Heart left ventricle (tissue), 13 donors: Measurements from ENCODE around the gene TNRC6B.

ENCODE experiments used
- CTCF ChIP-seq, 12 donors: fragments of 200-600 bp; sonication (generic) in 4 of 12; IDR thresholded peaks; one replicate each; pipeline versions ENCODE4 v1.5.0 to v1.8.0; 2018 to 2022; ENCODE audit warnings: antibody characterized with exemption in 12 of 12, mild to moderate bottlenecking in 5 of 12
- POLR2A ChIP-seq, 2 donors: fragments of 450-650 bp; IDR thresholded peaks; one replicate each; pipeline ENCODE4 v1.6.1; 2017; ENCODE audit warnings: antibody characterized with exemption in 2 of 2, mild to moderate bottlenecking in 2 of 2, moderate library complexity in 2 of 2
- donor health status: ischemic (EF 13 %, LVEDD 7.1; RV severe dilation, severe dysfunction).
- donor health status: DM: no; HTN: yes; CAD: no.
- donor health status: DM: no; HTN: no; CAD: no.
- donor health status: ischemic (EF 25% LVEDD 6.9; RV normal size, moderate dysfunction).
- donor health status: ischemic (EF 25% LVEDD 5.7; RV mildly dilated, moderate dysfunction).
- donor health status: ischemic (EF 35%, LVEDD 5.7; RV mildly dilated, moderate dysfunction).
- donor health status: nonischemic (EF 11% LVEDD 7.7; RV severe dilation, severe dysfunction).
- donor health status: DM: yes; HTN: yes; CAD: no.
- donor health status: PGD.
- donor health status: ischemic (EF 29% LVEDD 5.4; RV normal size, mild dysfunction).
- donor health status: nonischemic (EF 23%, LVEDD 6.1; RV moderate dilation, normal function).

DNA sequence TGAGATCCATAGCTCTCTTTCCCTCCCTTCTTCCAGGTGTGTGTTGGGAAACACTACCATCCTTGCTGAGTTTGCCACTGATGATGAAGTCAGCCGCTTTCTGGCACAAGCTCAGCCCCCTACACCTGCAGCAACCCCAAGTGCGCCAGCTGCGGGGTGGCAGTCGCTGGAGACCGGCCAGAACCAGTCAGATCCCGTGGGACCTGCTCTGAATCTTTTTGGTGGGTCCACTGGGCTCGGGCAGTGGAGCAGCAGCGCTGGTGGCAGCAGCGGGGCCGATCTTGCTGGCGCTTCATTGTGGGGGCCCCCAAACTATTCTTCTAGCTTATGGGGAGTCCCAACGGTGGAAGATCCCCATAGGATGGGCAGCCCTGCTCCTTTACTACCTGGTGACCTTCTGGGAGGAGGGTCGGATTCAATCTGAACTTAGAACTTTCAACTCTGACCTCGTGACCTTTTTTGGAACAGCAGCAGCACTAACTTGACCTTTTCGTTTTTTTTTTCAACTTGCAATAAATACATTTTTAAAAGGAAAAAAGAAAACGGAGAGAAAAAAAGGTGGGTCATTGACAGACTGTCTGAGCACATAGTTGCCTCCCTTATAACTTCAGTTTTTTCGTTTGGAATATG is 145.2 kb downstream of the TNRC6B start:
- TF ChIP-seq POLR2A (IDR thresholded peaks at IDR 0.05) (no peak), CTCF (IDR thresholded peaks at IDR 0.05) (no peak)
